Neural crest cell (in vitro differentiated cells): Measurements from ENCODE around the gene SLC35F2. TPM values are rescaled to one million over a fixed set of nuclear protein-coding genes. Genes with fewer than 3 reads are reported as not detected.

ENCODE experiments used
- DNase-seq: peaks from one replicate; pipeline ENCODE4 v3.0.0; 2021; ENCODE audit warnings: low read depth, mixed read lengths, low spot score
- H3K27ac Mint-ChIP-seq: one replicate; pipeline ENCODE4 v1.8.0; 2021; ENCODE audit warnings: mild to moderate bottlenecking, mixed read lengths; ENCODE audit not compliant: unreplicated experiment
- H3K27me3 Mint-ChIP-seq: 2 replicates; pipeline ENCODE4 v1.8.0; 2021; ENCODE audit warnings: low read depth, mild to moderate bottlenecking, mixed read lengths
- H3K36me3 Mint-ChIP-seq: 2 replicates; pipeline ENCODE4 v1.8.0; 2021; ENCODE audit warnings: low read depth, mild to moderate bottlenecking, mixed read lengths
- H3K4me1 Mint-ChIP-seq: 2 replicates; pipeline ENCODE4 v1.8.0; 2021; ENCODE audit warnings: mixed read lengths
- H3K4me3 Mint-ChIP-seq: one replicate; pipeline ENCODE4 v1.8.0; 2021; ENCODE audit warnings: mild to moderate bottlenecking, mixed read lengths
- H3K9me3 Mint-ChIP-seq: 2 replicates; pipeline ENCODE4 v1.8.0; 2021; ENCODE audit warnings: mixed read lengths
- CTCF ChIP-seq: fragments of 200-600 bp; sonication (generic); conservative IDR thresholded peaks from 2 replicates; pipeline ENCODE4 v1.5.0; 2021; ENCODE audit warnings: antibody characterized with exemption, mild to moderate bottlenecking
- total RNA-seq: library from RNA; stranded (reverse); gene quantifications from 2 replicates; pipeline ENCODE4 v1.2.1, GENCODE V29; 2021

SLC35F2 gene
- total RNA-seq, 1 donor from 2014 or later, result 18.5 TPM

GRCh38 chr11:107847184-107847583 is 11.4 kb downstream of the SLC35F2 start:
- Mint-ChIP-seq H3K9me3 (no peaks in the 10 kb centered on the region), H3K27ac (no peak overlapping the region), H3K27me3 (no peaks in the 10 kb centered on the region), H3K36me3 (no peaks in the 10 kb centered on the region), H3K4me3 (no peak overlapping the region), H3K4me1 (no peaks in the 10 kb centered on the region)
- no peak for TF ChIP-seq CTCF
- no peak for DNase-seq

GRCh38 chr11:107844041-107844440 is 14.5 kb downstream of the SLC35F2 start:
- DNase-seq, result no peak
- H3K4me3 Mint-ChIP-seq, result no peak overlapping the region
- no peak for TF ChIP-seq CTCF
- no peaks in the 10 kb centered on the region for H3K9me3 Mint-ChIP-seq
- H3K27me3 Mint-ChIP-seq, result no peaks in the 10 kb centered on the region
- no peaks in the 10 kb centered on the region for H3K36me3 Mint-ChIP-seq
- H3K27ac Mint-ChIP-seq, result no peak overlapping the region
- H3K4me1 Mint-ChIP-seq, result peaks cover 6% of the 10 kb centered on the region

- H3K9me3 Mint-ChIP-seq, result no peaks in the 10 kb centered on the region
- H3K4me1 Mint-ChIP-seq, result peaks cover 6% of the 10 kb centered on the region
- no peaks in the 10 kb centered on the region for H3K36me3 Mint-ChIP-seq
- no peaks in the 10 kb centered on the region for H3K27me3 Mint-ChIP-seq
- TF ChIP-seq CTCF, result no peak
- H3K4me3 Mint-ChIP-seq, result no peak overlapping the region
- no peak overlapping the region for H3K27ac Mint-ChIP-seq
- DNase-seq, result no peak
These were observed 16.0 kb downstream of the SLC35F2 start for GRCh38 chr11:107842412-107843100.

- H3K27me3 Mint-ChIP-seq, result no peaks in the 10 kb centered on the region
- no peak for DNase-seq
- no peak overlapping the region for H3K4me3 Mint-ChIP-seq
- H3K4me1 Mint-ChIP-seq, result peaks cover 6% of the 10 kb centered on the region
- peak overlapping the region; percentile 47 for H3K27ac Mint-ChIP-seq
- H3K36me3 Mint-ChIP-seq, result no peaks in the 10 kb centered on the region
- no peak for TF ChIP-seq CTCF
- no peaks in the 10 kb centered on the region for H3K9me3 Mint-ChIP-seq
These were observed 18.5 kb downstream of the SLC35F2 start for GRCh38 chr11:107840129-107840484.

- Mint-ChIP-seq H3K27me3 (no peaks in the 10 kb centered on the region), H3K4me3 (no peak overlapping the region), H3K4me1 (peaks cover 6% of the 10 kb centered on the region), H3K36me3 (no peaks in the 10 kb centered on the region), H3K27ac (no peak overlapping the region), H3K9me3 (no peaks in the 10 kb centered on the region)
- no peak for TF ChIP-seq CTCF
- no peak for DNase-seq
These were observed 21.7 kb downstream of the SLC35F2 start for GRCh38 chr11:107836851-107837250.
